ENCODE results near the gene TSNAX. TPM values are rescaled to one million over a fixed set of nuclear protein-coding genes. Genes with fewer than 3 reads are reported as not detected.

Gene TSNAX
- total and polyA plus RNA-seq, 2 of the 8 experiments (the other 6 are each of a cell fraction or from before 2014, with no cell fraction given) = 7.7 to 34.0 TPM

GRCh38 chr1:231584117-231584516 is 55.6 kb downstream of the TSNAX start (continued):
- TF ChIP-seq PHF8 (conservative IDR thresholded peaks at IDR 0.05; ENCODE audit: low read depth, low read length) = no peak
- TF ChIP-seq SIX5 (IDR thresholded peaks at IDR 0.05; ENCODE audit: low read depth, low read length) = no peak
- no peak for TF ChIP-seq TAF7 (optimal IDR thresholded peaks at IDR 0.05; ENCODE audit: borderline replicate concordance, low read depth, low read length)
- TF ChIP-seq JUN (IDR thresholded peaks at IDR 0.05; ENCODE audit: low read depth, low read length) = no peak
- TF ChIP-seq SP1 (IDR thresholded peaks at IDR 0.05; ENCODE audit: low read depth, low read length) = no peak
- TF ChIP-seq USF2 (IDR thresholded peaks at IDR 0.05; ENCODE audit: low read length) = no peak
- no peak for TF ChIP-seq BRCA1 (IDR thresholded peaks at IDR 0.05; ENCODE audit: low read depth, low read length)
- no peak for TF ChIP-seq CTBP2 (IDR thresholded peaks at IDR 0.05; ENCODE audit: borderline replicate concordance, insufficient read depth, insufficient read length, low read length)
